Osteoblast (primary cell): ENCODE data around the gene ZSCAN10. TPM values are rescaled to one million over a fixed set of nuclear protein-coding genes. Genes with fewer than 3 reads are reported as not detected.
A peak's percentile ranks its signal among the peaks of the same experiment; 100 is the strongest.

Experiments used
- DNase-seq: peaks from one replicate; pipeline ENCODE4 v3.0.0; 2011; ENCODE audit warnings: low spot score, mixed read lengths; ENCODE audit not compliant: insufficient read length; ENCODE audit errors: missing footprints
- H2AFZ ChIP-seq: 2 replicates; pipeline ENCODE4 v1.6.0; 2011; ENCODE audit warnings: mild to moderate bottlenecking, low read length
- H3K27ac ChIP-seq: 2 replicates; pipeline ENCODE4 v1.5.1; 2011; ENCODE audit warnings: mild to moderate bottlenecking, low read depth, low read length, moderate library complexity
- H3K27me3 ChIP-seq: 2 replicates; pipeline ENCODE4 v1.6.0; 2012; ENCODE audit warnings: mild to moderate bottlenecking, control low read depth, inconsistent platforms, low read length, moderate library complexity; ENCODE audit not compliant: insufficient read depth
- H3K36me3 ChIP-seq: 2 replicates; pipeline ENCODE4 v1.5.1; 2011; ENCODE audit warnings: mild to moderate bottlenecking, low read length, control low read depth, moderate library complexity; ENCODE audit not compliant: insufficient read depth
- H3K4me1 ChIP-seq: 2 replicates; pipeline ENCODE4 v1.5.1; 2011; ENCODE audit warnings: mild to moderate bottlenecking, low read length, control low read depth, moderate library complexity; ENCODE audit not compliant: insufficient read depth
- H3K4me2 ChIP-seq: 2 replicates; pipeline ENCODE4 v1.6.0; 2011; ENCODE audit warnings: mild to moderate bottlenecking, low read length; ENCODE audit not compliant: insufficient read depth
- H3K4me3 ChIP-seq: fragments of 200-600 bp; sonication (generic); 3 replicates; pipeline ENCODE4 v1.5.1; 2012; ENCODE audit warnings: mild to moderate bottlenecking, low read length, inconsistent platforms; ENCODE audit not compliant: insufficient read depth
- H3K79me2 ChIP-seq: 2 replicates; pipeline ENCODE4 v1.6.0; 2012; ENCODE audit warnings: mild to moderate bottlenecking, low read length, control low read depth, inconsistent platforms; ENCODE audit not compliant: insufficient read depth
- H3K9me3 ChIP-seq: 2 replicates; pipeline ENCODE4 v1.5.1; 2011; ENCODE audit warnings: low read depth, low read length, control low read depth
- H4K20me1 ChIP-seq: 2 replicates; pipeline ENCODE4 v1.6.0; 2012; ENCODE audit warnings: mild to moderate bottlenecking, low read length, control low read depth; ENCODE audit not compliant: insufficient read depth
- CTCF ChIP-seq: IDR thresholded peaks from 2 replicates; pipeline ENCODE4 v1.5.1; 2011; ENCODE audit warnings: mild to moderate bottlenecking, low read depth, low read length, moderate library complexity; ENCODE audit errors: extremely low read depth
- total RNA-seq: library from RNA; depleted of rRNA; stranded (reverse); fragments of >200 nt; gene quantifications from 2 replicates; pipeline ENCODE4 v1.2.3, GENCODE V29; 2012

Gene ZSCAN10
- total RNA-seq, 1 donor = not detected

DNA sequence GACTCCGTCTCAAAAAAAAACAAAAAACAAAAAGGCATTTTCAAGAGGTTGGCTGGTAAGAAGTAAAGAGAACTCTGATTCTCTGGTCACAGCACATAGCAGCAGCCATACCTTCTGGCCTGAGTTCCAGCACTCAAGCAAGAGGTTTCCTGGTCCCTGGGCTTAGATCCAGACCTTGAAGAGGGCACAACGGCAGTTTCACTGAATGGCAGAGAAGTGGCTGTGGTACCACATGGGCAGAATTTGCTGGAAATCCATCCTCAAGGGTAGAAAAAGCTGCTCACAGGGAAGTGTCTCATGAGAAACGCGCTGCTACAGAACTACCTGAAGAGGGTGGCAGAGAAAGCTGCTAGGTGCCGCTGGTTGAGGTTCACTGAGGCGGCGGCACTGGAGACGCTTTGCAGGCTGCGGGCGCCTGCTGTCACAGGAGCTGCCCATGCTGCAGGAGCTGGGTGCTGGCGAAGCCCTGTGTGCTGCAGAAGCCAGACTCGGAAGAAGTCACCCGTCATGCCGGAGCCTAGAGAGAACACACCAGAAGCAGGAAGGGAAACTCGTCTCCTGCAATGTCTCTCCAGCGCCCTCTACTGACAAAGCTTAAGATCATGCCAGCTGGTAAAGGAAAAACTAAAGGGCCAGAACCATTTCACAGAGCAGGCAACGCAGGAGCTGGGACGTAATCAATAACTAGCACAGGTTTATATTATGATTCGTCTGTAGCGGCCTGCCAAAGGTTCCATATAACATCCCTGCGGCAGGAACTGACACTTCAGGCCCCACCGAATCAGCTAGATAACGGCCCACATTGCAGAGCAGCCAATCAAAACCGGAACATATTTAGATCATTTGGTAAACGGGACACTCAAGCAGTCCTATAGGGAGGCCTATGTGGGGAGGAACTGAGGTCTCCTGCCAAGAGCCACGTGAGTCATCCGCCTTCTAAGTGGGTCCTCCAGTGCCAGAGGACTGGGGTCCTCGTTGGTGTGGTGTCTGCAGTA is 30.3 kb upstream of the ZSCAN10 start:
- Histone ChIP-seq H2AFZ (peak overlapping the region; percentile 75), H3K27me3 (no peaks in the 10 kb centered on the region), H3K4me3 (peak overlapping the region; percentile 61), H3K9me3 (no peaks in the 10 kb centered on the region), H3K36me3 (peaks cover 31% of the 10 kb centered on the region), H3K79me2 (peaks cover 25% of the 10 kb centered on the region), H3K4me1 (peaks cover 14% of the 10 kb centered on the region), H3K27ac (peak overlapping the region; percentile 31), H4K20me1 (peaks cover 8% of the 10 kb centered on the region), H3K4me2 (peak overlapping the region; percentile 77)
- DNase-seq = peak; percentile 95
- peak; percentile 96 for TF ChIP-seq CTCF

GRCh38 chr16:3127745-3128144 is 28.7 kb upstream of the ZSCAN10 start:
- DNase-seq = no peak
- H3K4me2 ChIP-seq = no peak overlapping the region
- H3K27ac ChIP-seq = no peak overlapping the region
- no peaks in the 10 kb centered on the region for H3K27me3 ChIP-seq
- peaks cover 31% of the 10 kb centered on the region for H3K36me3 ChIP-seq
- H3K4me1 ChIP-seq = peaks cover 16% of the 10 kb centered on the region
- peaks cover 2% of the 10 kb centered on the region for H4K20me1 ChIP-seq
- H2AFZ ChIP-seq = no peak overlapping the region
- no peak for TF ChIP-seq CTCF
- H3K79me2 ChIP-seq = peaks cover 10% of the 10 kb centered on the region
- H3K4me3 ChIP-seq = no peak overlapping the region
- H3K9me3 ChIP-seq = no peaks in the 10 kb centered on the region

DNA sequence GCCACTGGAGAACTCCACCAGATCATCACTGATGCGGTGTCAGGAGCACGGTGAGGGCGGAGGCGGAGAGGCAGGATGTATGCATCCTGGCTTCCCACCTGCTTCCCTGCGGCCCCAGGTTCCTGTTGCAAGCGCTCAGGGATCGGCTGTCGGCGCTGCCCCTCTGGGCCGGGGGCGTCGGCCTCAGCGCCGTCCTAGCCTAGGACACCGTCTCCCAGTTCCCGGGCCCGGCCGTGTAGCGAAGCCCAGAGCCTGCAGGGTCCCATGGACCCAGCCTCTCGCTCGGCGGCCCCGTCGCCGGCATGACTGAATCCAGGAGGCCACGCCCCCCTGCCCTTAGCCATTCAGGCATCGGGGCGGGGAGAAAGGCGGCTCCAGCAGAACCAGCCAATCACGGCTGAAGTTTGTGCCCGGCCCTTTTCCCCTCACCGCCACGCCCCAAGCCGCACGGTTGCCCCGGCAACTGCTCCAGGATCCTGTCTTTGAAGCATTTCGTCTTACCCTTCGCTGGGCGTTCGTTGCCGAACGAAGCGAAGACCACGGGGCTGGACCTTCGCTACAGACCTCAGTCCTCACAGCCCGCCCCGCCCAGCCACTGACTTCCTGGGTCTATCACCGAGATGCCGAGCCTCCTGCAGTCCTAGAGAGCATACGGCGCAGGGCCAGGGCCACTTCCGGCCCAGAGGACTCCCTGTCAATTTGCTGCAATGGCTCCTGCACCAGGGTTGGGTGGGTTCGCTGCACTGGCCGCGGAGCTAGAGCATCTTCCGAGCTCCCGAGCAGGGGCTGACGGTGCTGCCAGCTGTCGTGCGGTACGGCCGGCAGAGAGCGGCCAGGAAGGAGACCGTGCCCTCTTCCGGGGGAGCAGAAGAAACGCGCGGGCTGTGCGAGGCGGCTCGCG is 25.1 kb upstream of the ZSCAN10 start:
- peak overlapping the region; percentile 96 for H2AFZ ChIP-seq
- H3K36me3 ChIP-seq = peaks cover 22% of the 10 kb centered on the region
- H3K79me2 ChIP-seq = no peaks in the 10 kb centered on the region
- peak; percentile 99 for DNase-seq
- H4K20me1 ChIP-seq = no peaks in the 10 kb centered on the region
- peak; percentile 13 for TF ChIP-seq CTCF
- H3K4me2 ChIP-seq = peak overlapping the region; percentile 95
- peak overlapping the region; percentile 93 for H3K4me3 ChIP-seq
- H3K9me3 ChIP-seq = no peaks in the 10 kb centered on the region
- peak overlapping the region; percentile 48 for H3K27ac ChIP-seq
- no peaks in the 10 kb centered on the region for H3K27me3 ChIP-seq
- peaks cover 9% of the 10 kb centered on the region for H3K4me1 ChIP-seq
